HG03139 (cell line): ENCODE data around the gene NBR1.
"Not testable (repeated sequence)": the region's sequence is repeated elsewhere in the genome, so short reads cannot be mapped to it uniquely, and the experiment has no call there.

Experiments
- ATAC-seq: cut with Tn5 transposase; IDR thresholded peaks from one replicate; pipeline ENCODE4 v1.9.1; 2021; ENCODE audit not compliant: unreplicated experiment

NBR1 gene

DNA sequence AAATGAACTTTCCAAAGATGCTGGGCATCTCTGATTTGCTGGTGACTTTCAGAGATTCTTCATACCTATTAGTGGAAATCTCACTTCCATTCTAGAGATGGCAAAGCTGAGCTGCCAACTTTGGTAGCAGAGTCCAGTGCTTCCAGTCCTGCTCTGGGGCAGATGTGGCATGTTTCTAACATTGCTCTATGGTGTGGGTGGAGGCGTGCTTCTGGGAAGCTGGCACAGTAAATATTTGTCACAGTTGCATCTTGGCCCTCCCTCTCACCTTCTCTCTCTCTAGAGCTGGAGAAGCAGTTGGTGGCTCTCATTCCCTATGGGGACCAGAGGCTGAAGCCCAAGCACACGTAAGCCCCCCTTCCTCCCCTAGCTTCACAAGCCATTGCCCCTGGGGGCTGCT, 42.5 kb downstream of the NBR1 start:
- no peak for ATAC-seq

DNA sequence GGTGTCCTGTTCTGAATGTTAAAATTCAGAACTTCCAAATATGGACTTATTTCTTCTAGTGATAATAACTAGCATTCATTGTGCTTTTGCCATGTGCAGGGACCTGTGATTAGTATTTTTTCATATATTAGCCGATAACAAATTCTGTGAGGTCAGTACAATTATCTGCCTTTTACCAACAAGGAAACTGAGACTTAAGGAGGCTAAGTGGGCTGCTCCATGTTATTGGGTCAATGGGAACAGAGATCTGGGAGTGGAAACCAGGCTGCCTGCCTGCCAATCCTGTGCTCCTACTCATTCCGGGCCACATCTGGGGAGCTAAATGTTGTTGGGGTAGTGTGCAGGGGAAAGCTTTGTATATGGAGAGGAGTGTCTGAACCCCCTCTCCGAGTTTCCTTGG, 44.3 kb downstream of the NBR1 start:
- ATAC-seq, result no peak

DNA sequence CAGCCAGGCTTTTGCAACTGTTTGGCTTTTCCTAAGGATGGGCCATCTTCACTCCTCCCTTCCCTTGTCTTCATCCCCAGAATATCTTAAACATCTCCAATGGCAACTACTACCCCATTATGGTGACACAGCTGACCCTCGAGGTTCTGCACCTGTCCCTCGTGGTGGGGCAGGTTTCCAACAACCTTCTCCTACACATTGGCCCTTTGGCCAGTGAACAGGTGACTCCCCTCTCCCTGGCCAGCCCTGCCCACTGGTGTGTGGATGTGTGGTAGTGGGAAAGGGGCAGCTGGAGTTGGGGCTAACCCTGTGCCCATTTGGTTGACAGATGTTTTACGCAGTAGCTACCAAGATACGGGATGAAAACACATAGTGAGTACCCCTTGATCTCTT, 45.4 kb downstream of the NBR1 start:
- ATAC-seq, result no peak

DNA sequence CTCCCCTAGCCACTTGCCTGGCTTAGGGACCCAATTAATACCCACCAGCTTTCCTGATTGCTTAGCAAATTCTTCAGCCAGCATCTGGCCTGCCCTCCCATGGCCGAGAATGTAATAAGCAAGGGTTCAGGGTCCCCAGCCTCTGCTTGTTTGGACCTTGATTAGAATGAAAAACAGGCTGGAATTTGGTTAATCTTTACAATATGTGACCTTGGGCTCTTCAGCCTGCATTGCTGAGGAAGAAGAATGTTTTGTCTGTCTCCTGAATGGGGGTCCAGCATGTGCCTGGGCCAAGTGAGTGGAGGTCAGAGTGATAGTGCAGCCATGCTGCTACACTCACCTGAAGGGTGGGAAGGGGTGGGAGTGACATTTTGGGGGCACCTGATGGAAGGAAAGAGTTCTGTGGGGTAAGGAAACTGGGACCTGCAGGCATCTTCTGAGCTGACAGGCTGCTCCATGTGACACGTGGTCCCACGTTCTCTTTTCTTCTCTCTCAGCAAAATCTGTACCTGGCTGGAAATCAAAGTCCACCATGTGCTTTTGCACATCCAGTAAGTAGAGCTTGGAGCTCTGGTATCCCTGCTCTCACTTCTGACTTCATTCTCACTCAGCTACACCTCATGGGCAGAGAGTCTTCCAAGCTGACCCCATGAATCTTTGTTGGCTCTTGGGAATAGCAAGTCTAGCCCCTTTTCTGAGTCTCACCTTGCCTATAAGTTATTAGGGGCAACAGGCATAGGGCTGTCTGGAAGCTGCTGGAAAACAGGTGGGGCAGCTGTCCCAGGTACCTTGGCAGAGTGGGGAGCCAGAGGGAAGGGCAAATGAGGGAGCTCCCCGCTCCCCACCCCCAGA, 46.0 kb downstream of the NBR1 start:
- ATAC-seq, result no peak

DNA sequence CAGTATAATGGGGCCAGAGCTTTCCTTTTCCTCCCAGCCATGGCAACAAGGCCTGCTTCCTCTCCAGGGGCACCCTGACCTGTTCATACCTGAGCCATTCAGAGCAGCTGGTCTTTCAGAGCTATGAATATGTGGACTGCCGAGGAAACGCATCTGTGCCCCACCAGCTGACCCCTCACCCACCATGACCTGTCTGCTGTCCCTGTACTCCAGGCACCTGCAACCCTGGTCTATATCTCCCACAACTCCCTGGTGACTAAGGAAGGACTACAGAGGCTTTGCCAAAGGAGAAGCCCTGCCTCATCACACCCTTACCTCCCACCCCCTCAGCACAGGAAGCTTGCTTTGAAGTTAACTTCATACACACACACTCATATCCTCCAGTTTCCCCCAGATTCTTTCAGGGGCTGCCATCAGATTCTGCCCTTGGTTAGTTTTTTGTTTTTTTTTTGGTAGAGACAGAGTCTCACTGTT, 46.6 kb downstream of the NBR1 start:
- ATAC-seq, result no peak

DNA sequence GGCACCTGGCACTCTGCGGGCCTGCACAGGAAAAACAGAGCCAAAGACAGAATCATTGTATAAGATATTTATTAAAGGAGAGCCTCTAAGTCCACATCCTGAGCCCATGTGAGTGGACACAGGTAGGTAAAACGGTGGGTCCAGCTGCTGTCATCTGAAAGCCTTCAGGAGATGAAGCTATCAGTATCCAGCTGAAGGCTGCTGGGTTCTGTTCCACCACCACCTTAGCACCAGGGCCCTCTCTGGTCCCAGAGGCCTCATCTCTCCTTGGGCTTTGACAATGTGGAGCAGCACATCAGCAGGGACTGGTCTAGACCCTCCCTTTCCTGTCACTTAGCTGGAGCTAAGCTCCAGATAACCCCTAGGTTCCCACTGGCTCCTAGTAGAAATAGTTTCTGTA, 48.0 kb downstream of the NBR1 start:
- ATAC-seq, result no peak

DNA sequence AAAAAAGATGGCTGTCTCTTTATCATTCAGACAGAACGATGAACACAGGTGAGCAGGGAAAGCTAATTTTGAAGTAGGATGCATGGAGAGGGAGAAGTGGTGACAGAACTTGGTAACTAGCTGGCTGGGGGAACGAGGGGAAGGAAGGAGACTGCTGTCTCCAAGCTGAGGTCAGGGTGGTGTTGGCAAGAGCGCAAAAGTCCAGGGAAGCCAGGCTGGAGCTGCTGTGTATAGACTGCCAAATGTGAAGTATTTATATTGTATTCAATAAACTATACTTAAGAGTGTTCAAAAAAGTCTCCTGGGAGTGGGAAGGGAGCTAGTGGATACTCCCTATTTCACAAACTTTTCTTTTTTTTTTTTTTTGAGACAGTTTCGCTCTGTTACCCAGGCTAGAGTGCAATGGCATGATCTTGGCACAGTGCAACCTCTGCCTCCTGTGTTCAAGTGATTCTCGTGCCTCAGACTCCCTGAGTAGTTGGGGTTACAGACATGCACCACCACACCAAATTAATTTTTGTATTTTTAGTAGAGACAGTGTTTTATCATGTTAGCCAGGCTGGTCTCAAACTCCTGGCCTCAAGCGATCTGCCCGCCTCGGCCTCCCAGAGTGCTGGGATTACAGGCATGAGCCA, 48.8 kb downstream of the NBR1 start:
- ATAC-seq, result no peak

DNA sequence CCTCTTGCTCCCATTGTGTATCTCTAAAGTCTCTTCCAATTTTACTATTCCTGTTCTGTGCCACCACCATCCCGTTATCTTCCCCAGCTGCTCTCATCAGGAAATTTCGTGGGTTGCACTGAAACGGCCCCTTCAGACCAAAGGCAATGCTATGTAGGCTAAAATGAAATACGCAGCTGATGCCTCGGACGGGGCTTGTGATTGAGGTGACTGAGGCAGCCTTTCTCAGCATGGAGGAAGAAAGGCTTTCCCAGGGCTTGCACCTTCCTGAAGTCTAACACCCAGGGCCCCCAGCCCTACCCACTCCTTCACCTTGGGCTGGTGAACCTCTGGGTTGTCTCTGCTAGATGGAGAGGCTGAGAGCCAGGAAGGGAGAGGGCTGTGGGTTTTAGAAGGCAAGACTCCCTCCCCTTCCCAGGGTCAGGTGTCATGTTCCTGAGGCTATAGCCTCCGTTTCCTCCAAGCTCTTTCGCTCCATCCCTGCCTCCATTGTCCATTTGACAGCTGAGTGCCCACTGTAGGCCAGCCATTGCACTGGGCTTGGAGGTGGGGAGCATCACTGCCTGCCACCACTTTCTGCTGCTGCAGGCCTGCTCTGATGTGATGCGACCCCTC, 49.6 kb downstream of the NBR1 start:
- no peak for ATAC-seq

DNA sequence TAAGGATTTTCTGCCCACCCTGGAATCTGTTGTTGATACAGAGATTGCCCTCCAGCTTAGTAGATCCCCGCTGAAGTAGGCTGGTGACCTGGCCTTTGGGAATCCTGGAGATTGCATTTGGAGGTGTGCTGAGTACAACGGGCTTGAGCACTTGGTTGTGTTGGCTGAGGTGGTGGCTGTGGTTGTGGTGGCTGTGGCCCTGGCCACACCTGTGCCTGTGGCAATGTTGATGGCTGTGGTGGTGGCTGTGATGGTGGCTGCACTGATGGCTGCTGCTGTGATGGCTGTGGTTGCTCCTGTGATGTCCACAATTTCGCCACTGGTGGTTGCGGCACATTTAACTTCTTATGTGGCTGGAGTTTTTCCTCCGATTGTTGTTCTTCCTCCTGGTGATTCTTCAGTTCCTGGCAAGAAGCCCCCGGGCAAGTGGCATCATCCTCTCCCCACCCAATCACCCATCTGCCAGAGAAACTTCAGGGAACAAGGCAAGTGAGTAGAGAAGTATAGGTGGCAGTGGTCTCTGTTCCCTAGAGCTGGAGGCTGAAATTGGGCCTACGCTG, 53.2 kb downstream of the NBR1 start:
- ATAC-seq, result no peak

DNA sequence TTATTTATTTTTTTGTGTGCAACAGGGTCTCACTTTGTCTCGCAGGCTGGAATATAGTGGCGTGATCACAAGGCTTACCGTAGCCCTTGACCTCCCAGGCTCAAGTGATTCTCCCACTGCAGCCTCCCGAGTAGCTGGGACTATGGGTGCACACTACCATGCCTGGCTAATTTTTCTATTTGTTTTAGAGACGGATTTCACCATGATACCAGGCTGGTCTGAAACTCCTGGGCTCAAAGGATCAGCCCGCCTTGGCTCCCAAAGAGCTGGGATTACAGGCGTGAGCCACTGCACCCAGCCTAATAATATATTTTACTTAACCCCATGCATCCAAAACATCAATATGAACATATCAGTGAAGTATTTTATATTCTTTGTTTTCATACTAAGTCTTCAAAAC, 55.4 kb downstream of the NBR1 start:
- no peak for ATAC-seq

DNA sequence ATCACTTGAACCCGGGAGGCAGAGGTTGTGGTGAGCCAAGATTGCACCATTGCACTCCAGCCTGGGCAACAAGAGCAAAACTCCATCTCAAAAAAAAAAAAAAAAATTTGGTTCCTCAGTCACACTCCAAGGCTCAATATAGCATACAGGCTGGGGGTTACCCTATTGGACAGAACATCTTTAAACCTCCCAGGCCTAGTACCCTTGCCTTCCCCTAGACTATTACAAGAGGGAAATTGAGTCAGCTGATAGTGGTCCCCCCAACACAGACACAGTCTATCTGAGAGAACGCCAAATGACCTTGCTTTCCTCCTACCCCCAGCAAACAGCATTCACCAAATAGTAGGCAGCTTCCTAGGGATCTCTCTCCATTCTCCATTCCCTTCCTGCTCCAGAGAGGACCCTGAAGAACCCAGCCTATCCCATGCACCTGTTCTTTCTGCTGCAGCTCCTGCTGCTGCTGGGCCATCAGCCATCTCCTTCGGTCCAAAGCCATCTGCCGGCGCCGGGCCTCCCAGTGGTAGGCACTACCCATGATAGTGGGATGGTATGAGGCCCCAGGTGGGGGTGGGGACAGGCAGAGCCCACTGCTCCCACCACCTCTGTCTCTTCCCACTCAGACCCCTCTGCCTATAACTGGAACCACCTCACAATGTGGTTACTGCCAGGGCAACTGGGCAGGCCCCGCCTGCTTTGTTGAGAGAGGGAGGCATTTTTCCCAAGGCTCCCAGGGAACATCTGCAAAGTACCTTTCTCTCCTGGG, 57.2 kb downstream of the NBR1 start, which contains the start of gene CCDC200:
TSS of gene CCDC200 (minus strand) at position 604 of the 763 bp plus-strand sequence. CDS start at position 535, 69 bp downstream.
- ATAC-seq, result not testable (repeated sequence)

DNA sequence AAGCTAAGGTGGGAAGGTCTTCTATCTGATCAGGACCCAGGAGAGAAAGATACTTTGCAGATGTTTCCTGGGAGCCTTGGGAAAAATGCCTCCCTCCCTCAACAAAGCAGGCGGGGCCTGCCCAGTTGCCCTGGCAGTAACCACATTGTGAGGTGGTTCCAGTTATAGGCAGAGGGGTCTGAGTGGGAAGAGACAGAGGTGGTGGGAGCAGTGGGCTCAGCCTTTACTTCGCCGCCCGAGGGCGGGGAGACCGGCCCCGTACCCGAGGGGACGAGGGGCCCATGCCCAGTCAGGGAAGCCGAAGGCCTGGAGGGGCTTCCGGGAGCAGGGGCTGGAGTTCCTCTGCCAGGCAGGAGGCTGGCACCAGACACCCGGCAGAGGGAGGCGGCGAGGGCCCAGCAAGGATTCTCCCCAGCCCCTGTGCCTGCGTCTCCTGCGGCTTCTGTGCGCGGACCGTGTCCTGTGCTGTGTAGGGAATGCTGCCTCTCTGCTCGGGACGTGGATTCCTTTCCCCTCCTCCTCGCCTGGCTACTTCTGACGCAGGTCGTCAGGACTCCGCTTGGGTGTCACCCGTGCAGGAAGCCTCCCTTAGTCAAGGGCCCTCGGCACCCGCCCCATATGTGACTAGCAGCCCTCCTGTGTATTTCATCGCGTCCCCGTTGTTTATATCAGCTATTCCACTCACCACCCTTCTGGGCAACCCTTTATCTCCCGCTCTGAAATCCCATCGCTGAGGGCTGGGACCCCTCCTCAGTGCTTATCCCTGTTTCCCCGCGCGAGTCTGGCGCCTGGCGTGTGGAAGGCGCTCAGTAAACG, 60.4 kb downstream of the NBR1 start:
- not testable (repeated sequence) for ATAC-seq

DNA sequence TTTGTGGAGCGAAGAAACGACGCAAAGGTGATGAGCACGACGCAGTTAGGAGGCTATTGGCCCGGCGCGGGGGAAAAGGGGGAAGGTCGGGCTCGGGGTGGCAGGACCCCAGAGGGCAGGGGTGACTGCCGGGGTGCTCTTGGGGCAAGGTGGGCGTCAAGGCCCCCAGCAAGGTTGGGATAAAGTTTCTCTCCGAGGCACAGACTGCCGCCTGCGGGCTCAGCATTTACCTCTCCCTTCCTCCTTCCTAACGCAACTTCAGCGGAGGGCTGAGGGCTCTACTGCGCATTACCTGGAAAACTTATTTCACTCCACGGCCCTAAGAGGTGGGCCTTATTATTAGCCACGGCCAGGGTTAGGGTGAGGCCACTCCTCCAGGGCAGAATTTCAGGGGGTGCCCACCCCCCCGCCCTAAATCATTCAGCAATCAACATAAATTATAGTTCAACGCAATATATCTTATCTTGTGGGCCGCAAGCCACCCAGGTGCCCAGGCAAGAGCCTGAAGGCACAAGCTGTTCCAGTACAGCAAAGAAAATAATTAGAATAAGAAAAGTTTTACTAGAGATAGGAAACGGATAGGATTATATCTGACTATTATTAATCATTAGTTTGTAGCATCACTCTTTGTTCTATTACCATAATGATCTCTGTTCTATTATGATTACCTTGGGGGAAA, 61.1 kb downstream of the NBR1 start:
- not testable (repeated sequence) for ATAC-seq

DNA sequence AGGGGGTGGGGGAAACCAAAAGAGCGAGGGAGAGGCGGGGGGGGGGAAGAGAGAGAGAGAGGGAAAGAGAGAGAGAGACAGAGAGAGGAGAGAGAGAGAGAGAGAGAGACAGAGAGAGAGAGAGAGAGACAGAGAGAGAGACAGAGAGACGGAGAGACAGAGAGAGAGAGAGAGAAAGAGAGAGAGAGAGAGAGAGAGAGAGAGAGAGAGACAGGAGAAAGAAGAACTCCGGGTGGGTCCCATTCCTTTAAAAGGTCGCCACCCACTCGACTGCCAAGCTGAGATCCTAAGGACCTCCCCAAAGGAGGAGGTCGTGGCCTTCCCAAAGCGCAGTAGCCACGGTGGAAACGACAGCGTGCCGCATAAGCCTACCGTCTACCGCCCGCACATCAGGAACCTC, 62.2 kb downstream of the NBR1 start:
- ATAC-seq, result not testable (repeated sequence)

DNA sequence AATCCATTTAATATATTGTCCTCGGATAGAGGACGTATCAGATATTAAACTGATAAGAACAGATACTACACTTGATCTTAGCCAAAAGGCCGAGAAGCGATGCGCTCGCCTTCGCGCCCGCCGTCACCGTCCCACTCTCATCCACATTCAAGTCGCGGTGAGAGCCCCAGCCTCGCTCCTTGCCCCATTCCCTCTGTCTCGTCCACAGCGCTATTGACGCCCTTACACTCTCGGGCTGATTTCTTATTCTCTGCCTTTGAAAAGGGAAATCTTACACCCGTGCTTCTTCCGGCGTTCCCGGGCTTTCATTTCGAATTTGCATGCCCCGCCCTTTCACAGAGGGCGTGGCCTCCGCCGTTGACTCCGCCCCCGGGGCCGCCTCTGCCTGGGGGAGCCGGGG, 62.9 kb downstream of the NBR1 start, which contains the start of gene RNU2-1:
TSS of gene RNU2-1 (minus strand) at position 101 of the 400 bp plus-strand sequence.
- not testable (repeated sequence) for ATAC-seq

DNA sequence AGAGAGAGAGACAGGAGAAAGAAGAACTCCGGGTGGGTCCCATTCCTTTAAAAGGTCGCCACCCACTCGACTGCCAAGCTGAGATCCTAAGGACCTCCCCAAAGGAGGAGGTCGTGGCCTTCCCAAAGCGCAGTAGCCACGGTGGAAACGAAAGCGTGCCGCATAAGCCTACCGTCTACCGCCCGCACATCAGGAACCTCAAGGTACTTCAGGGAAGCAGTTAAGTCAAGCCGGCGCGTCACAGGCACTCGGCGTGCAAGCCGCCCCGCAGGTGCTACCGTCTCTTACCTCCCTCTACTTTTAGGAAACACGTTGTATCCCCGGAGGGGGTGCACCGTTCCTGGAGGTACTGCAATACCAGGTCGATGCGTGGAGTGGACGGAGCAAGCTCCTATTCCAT, 68.6 kb downstream of the NBR1 start:
- not testable (repeated sequence) for ATAC-seq

DNA sequence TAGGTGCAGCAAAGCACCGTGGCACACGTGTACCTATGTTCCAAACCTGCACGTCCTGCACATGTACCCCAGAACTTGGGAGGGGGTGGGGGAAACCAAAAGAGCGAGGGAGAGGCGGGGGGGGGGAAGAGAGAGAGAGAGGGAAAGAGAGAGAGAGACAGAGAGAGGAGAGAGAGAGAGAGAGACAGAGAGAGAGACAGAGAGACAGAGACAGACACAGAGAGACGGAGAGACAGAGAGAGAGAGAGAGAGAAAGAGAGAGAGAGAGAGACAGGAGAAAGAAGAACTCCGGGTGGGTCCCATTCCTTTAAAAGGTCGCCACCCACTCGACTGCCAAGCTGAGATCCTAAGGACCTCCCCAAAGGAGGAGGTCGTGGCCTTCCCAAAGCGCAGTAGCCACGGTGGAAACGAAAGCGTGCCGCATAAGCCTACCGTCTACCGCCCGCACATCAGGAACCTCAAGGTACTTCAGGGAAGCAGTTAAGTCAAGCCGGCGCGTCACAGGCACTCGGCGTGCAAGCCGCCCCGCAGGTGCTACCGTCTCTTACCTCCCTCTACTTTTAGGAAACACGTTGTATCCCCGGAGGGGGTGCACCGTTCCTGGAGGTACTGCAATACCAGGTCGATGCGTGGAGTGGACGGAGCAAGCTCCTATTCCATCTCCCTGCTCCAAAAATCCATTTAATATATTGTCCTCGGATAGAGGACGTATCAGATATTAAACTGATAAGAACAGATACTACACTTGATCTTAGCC, 69.8 kb downstream of the NBR1 start:
- ATAC-seq, result not testable (repeated sequence)

DNA sequence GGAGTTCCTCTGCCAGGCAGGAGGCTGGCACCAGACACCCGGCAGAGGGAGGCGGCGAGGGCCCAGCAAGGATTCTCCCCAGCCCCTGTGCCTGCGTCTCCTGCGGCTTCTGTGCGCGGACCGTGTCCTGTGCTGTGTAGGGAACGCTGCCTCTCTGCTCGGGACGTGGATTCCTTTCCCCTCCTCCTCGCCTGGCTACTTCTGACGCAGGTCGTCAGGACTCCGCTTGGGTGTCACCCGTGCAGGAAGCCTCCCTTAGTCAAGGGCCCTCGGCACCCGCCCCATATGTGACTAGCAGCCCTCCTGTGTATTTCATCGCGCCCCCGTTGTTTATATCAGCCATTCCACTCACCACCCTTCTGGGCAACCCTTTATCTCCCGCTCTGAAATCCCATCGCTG, 75.4 kb downstream of the NBR1 start:
- not testable (repeated sequence) for ATAC-seq
